B cell (primary cell): Measurements from ENCODE around the gene CDYL. TPM values are rescaled to one million over a fixed set of nuclear protein-coding genes. Genes with fewer than 3 reads are reported as not detected.

Experiments used
- ATAC-seq: fragments of 200-7000 bp; cut with Tn5 transposase; one replicate; pipeline ENCODE4 v1.10.0; 2021; ENCODE audit warnings: low read depth, mild to moderate bottlenecking, moderate number of reproducible peaks, moderate library complexity
- CTCF ChIA-PET: fragments of 350-600 bp; sonication (Branson Sonifier 250); formaldehyde crosslinking; loops from one replicate; lab custom pipeline; 2021; ENCODE audit warnings: antibody characterized with exemption, inconsistent platforms; lab: Charles Lee
- POLR2A ChIA-PET: fragments of 350-600 bp; sonication (Branson Sonifier 250); formaldehyde crosslinking; loops from one replicate; lab custom pipeline; 2021; ENCODE audit warnings: antibody characterized with exemption; lab: Charles Lee
- DNase-seq: peaks from one replicate; pipeline ENCODE4 v3.0.0; 2013
- H2AFZ ChIP-seq: 2 replicates; pipeline ENCODE4 v1.6.1; 2012; ENCODE audit warnings: mild to moderate bottlenecking, low read depth, low read length; ENCODE audit not compliant: insufficient read depth, poor library complexity, severe bottlenecking
- H3K27ac ChIP-seq, 2 donors: 1 replicate in 1 of 2; 2 replicates in 1 of 2; pipeline ENCODE4 v1.5.1; 2012 to 2013; ENCODE audit warnings: low read length in 2 of 2, mild to moderate bottlenecking in 2 of 2, moderate library complexity in 1 of 2
- H3K27me3 ChIP-seq, 4 experiments: fragments of 200-600 bp in 1 of 4; sonication (generic) in 1 of 4; replicated peaks in 1 of 4; 1 replicate in 2 of 4; 2 replicates in 2 of 4; pipeline versions ENCODE4 v1.6.1 to v1.7.0; 2013 to 2016; ENCODE audit warnings: low read length in 3 of 4, mild to moderate bottlenecking in 2 of 4, mixed read lengths in 1 of 4, moderate library complexity in 1 of 4; ENCODE audit not compliant: insufficient read depth in 4 of 4, control insufficient read depth in 3 of 4; ENCODE audit errors: control extremely low read depth in 1 of 4
- H3K36me3 ChIP-seq, 2 experiments: replicated peaks in 1 of 2; 1 replicate in 1 of 2; 2 replicates in 1 of 2; pipeline versions ENCODE4 v1.6.1 to v1.7.1; 2013; ENCODE audit warnings: low read length in 1 of 2; ENCODE audit not compliant: insufficient read depth in 2 of 2, control insufficient read depth in 1 of 2; ENCODE audit errors: control extremely low read depth in 1 of 2, extremely low read depth in 1 of 2
- H3K4me1 ChIP-seq, 2 donors: fragments of 200-600 bp in 1 of 2; sonication (generic) in 1 of 2; 1 replicate in 1 of 2; 2 replicates in 1 of 2; pipeline versions ENCODE4 v1.5.1 to v1.6.1; 2013 to 2017; ENCODE audit warnings: low read length in 2 of 2; ENCODE audit not compliant: control insufficient read depth in 2 of 2, insufficient read depth in 2 of 2
- H3K4me2 ChIP-seq: replicated peaks from 2 replicates; pipeline ENCODE3; 2012; ENCODE audit warnings: mild to moderate bottlenecking, low read depth, low read length; ENCODE audit not compliant: poor library complexity, severe bottlenecking
- H3K4me3 ChIP-seq, 5 experiments: fragments of 200-600 bp in 1 of 5; sonication (generic) in 1 of 5; 1 replicate in 3 of 5; 2 replicates in 2 of 5; pipeline versions ENCODE4 v1.5.1 to v1.7.0; 2011 to 2016; ENCODE audit warnings: low read length in 4 of 5, mild to moderate bottlenecking in 4 of 5, low read depth in 2 of 5, control low read depth in 1 of 5, moderate library complexity in 1 of 5; ENCODE audit not compliant: insufficient read depth in 1 of 5; ENCODE audit errors: control extremely low read depth in 1 of 5, extremely low read depth in 1 of 5
- H3K79me2 ChIP-seq: fragments of 200-600 bp; sonication (generic); one replicate; pipeline ENCODE4 v1.6.0; 2016; ENCODE audit warnings: low read length; ENCODE audit not compliant: control insufficient read depth, insufficient read depth
- H3K9ac ChIP-seq: fragments of 200-600 bp; sonication (generic); 2 replicates; pipeline ENCODE4 v1.6.1; 2017; ENCODE audit warnings: mild to moderate bottlenecking, low read length, moderate library complexity
- H3K9me3 ChIP-seq, 3 donors: one replicate each; pipeline versions ENCODE4 v1.6.1 to v1.7.1; 2013; ENCODE audit warnings: low read length in 2 of 3; ENCODE audit not compliant: control insufficient read depth in 2 of 3, insufficient read depth in 1 of 3; ENCODE audit errors: control extremely low read depth in 1 of 3
- H4K20me1 ChIP-seq: 2 replicates; pipeline ENCODE4 v1.6.0; 2012; ENCODE audit warnings: mild to moderate bottlenecking, low read length; ENCODE audit not compliant: insufficient read depth, control insufficient read depth, poor library complexity, severe bottlenecking
- H3K27ac Mint-ChIP-seq: one replicate; pipeline ENCODE4 v1.8.0; 2021; ENCODE audit warnings: mixed read lengths
- H3K27me3 Mint-ChIP-seq: one replicate; pipeline ENCODE4 v1.8.0; 2021; ENCODE audit warnings: mixed read lengths
- H3K4me1 Mint-ChIP-seq: one replicate; pipeline ENCODE4 v1.8.0; 2021; ENCODE audit warnings: mixed read lengths
- H3K4me3 Mint-ChIP-seq: one replicate; pipeline ENCODE4 v1.8.0; 2021; ENCODE audit warnings: mixed read lengths
- H3K9me3 Mint-ChIP-seq: one replicate; pipeline ENCODE4 v1.8.0; 2022; ENCODE audit warnings: mixed read lengths; ENCODE audit not compliant: insufficient read depth
- CTCF ChIP-seq: fragments of 200-600 bp; IDR thresholded peaks from one replicate; pipeline ENCODE4 v1.8.0; 2022; ENCODE audit warnings: antibody characterized with exemption, mild to moderate bottlenecking
- EZH2 ChIP-seq: IDR thresholded peaks from 2 replicates; pipeline ENCODE4 v1.6.1; 2012; ENCODE audit warnings: borderline replicate concordance, low read depth, mild to moderate bottlenecking, moderate library complexity, low read length; ENCODE audit not compliant: insufficient read depth, poor library complexity, severe bottlenecking
- WGBS: methylation state at CpG from one replicate; pipeline ENCODE4 v1.1.5; 2013; ENCODE audit warnings: missing lambda C conversion rate; ENCODE audit not compliant: insufficient coverage; 5-methylcytosine and 5-hydroxymethylcytosine counted together
- intact Hi-C: fragments of 100-400 bp; cut with micrococcal nuclease; formaldehyde crosslinking; loops from one replicate; pipeline ENCODE4 v1.10.0; 2022
- polyA plus RNA-seq: library from polyadenylated mRNA; depleted of rRNA; stranded (reverse); fragments of >200 nt; gene quantifications from 2 replicates; pipeline ENCODE4 v1.2.3, GENCODE V29; 2012
- total RNA-seq, 2 donors: library from RNA; stranded (reverse); fragments of 120-200 nt in 1 of 2; gene quantifications; 1 replicate in 1 of 2; 2 replicates in 1 of 2; pipeline versions ENCODE4 v1.2.3 to v1.2.4, GENCODE V29; 2013 to 2022

CDYL gene
- total and polyA plus RNA-seq, 2 donors (not counting 1 experiment from before 2014, with no cell fraction given), result 15.6 to 63.0 TPM

GRCh38 chr6:4775494-4776130 lies 592 bp upstream of the CDYL start:
- Histone ChIP-seq H3K4me2 (peak overlapping the region; percentile 93), H2AFZ (peak overlapping the region; percentile 90), H3K79me2 (peaks cover 35% of the 10 kb centered on the region), H3K27ac (peak overlapping the region in 1 of 2 donors; percentile 64), H3K36me3 (no peaks in the 10 kb centered on the region), H3K4me1 (peaks cover 19 to 23% of the 10 kb centered on the region in 2 donors), H3K9me3 (peaks cover 0 to 5% (median 0%) of the 10 kb centered on the region in 3 donors), H4K20me1 (peaks cover 14% of the 10 kb centered on the region), H3K9ac (peak overlapping the region; percentile 77), H3K27me3 (no peaks in the 10 kb centered on the region), H3K4me3 (peak overlapping the region; percentile 51 to 74 (median 66))
- WGBS, result under 1% methylated on average over 86 of the region's 88 CpGs
- ATAC-seq, result peak; percentile 62
- no peaks in the 10 kb centered on the region for H3K27me3 Mint-ChIP-seq
- intact Hi-C loops, result loop anchor here (2.0 to 10.0 kb wide), 8 partner anchors 162 to 1809 kb away; partner anchors contain the start of genes ECI2, FARS2, LY86 and LYRM4
- H3K4me1 Mint-ChIP-seq, result peaks cover 40% of the 10 kb centered on the region
- peak overlapping the region; percentile 97 for H3K4me3 Mint-ChIP-seq
- POLR2A ChIA-PET, result interaction anchor here (0.6 to 2.1 kb wide), 4 partner anchors 10 to 25 kb away, joined by 3 to 6 read pairs (median 4); no protein-coding TSS in a partner anchor
- H3K27ac Mint-ChIP-seq, result peak overlapping the region; percentile 93
- peak; percentile 89 for DNase-seq
- CTCF ChIA-PET, result interaction anchor here (0.6 to 2.8 kb wide), 3 partner anchors 10 to 369 kb away, joined by 3 to 11 read pairs (median 4); no protein-coding TSS in a partner anchor
- TF ChIP-seq EZH2, result no peak
- no peak for TF ChIP-seq CTCF
- peaks cover 2% of the 10 kb centered on the region for H3K9me3 Mint-ChIP-seq
